IMR-90 (cell line): Measurements from ENCODE around the gene FAM193A. TPM values are rescaled to one million over a fixed set of nuclear protein-coding genes. Genes with fewer than 3 reads are reported as not detected.

Source experiments
- ATAC-seq: fragments of 200-7000 bp; cut with Tn5 transposase; 2 replicates; pipeline ENCODE4 v1.9.1; 2020; ENCODE audit warnings: low read depth, mild to moderate bottlenecking, moderate library complexity
- BruUV-seq: library from RNA; stranded (reverse); fragments of 400-500 nt; replicated peaks from 2 replicates; lab custom pipeline; 2021; lab: Mats Ljungman, UMichigan
- CTCF ChIA-PET: fragments of 300-600 bp; formaldehyde crosslinking; extraction: SDS; loops from one replicate; lab custom pipeline; 2021; ENCODE audit warnings: antibody characterized with exemption; lab: Yijun Ruan, JAX
- POLR2A ChIA-PET: fragments of 300-600 bp; sonication (Branson Sonifier 250); formaldehyde crosslinking; loops from one replicate; lab custom pipeline; 2022; ENCODE audit warnings: antibody characterized with exemption; ENCODE audit not compliant: unreplicated experiment; lab: Charles Lee
- DNase-seq: peaks from one replicate; pipeline ENCODE4 v3.0.0; 2013
- H2AFZ ChIP-seq: replicated peaks from 2 replicates; pipeline ENCODE3; 2013; ENCODE audit warnings: low read length, mild to moderate bottlenecking; ENCODE audit not compliant: poor library complexity
- H2AK5ac ChIP-seq: 2 replicates; pipeline ENCODE4 v1.6.1; 2013; ENCODE audit warnings: low read depth, low read length, inconsistent platforms
- H2AK9ac ChIP-seq: replicated peaks from 2 replicates; pipeline ENCODE3; 2013; ENCODE audit warnings: mild to moderate bottlenecking, low read depth, low read length, moderate library complexity; ENCODE audit not compliant: poor library complexity
- H2BK120ac ChIP-seq: 2 replicates; pipeline ENCODE4 v1.6.1; 2013; ENCODE audit warnings: low read depth, low read length, inconsistent platforms
- H2BK15ac ChIP-seq: 3 replicates; pipeline ENCODE4 v1.6.1; 2013; ENCODE audit warnings: low read depth, low read length, inconsistent platforms
- H2BK20ac ChIP-seq: 2 replicates; pipeline ENCODE4 v1.6.1; 2013; ENCODE audit warnings: low read depth, mild to moderate bottlenecking, inconsistent platforms, low read length, moderate library complexity
- H2BK5ac ChIP-seq: 2 replicates; pipeline ENCODE4 v1.6.1; 2013; ENCODE audit warnings: mild to moderate bottlenecking, low read depth, low read length, inconsistent platforms; ENCODE audit not compliant: poor library complexity, severe bottlenecking
- H3K14ac ChIP-seq: replicated peaks from 2 replicates; pipeline ENCODE4 v1.6.1; 2013; ENCODE audit warnings: low read depth, low read length, inconsistent platforms
- H3K18ac ChIP-seq: 2 replicates; pipeline ENCODE4 v1.6.1; 2013; ENCODE audit warnings: low read depth, low read length, control low read depth
- H3K23ac ChIP-seq: 2 replicates; pipeline ENCODE4 v1.6.1; 2013; ENCODE audit warnings: low read depth, low read length, inconsistent platforms
- H3K27ac ChIP-seq: 2 replicates; pipeline ENCODE4 v1.5.1; 2013; ENCODE audit warnings: mild to moderate bottlenecking, control low read depth, low read length; ENCODE audit not compliant: insufficient read depth
- H3K27me3 ChIP-seq: 2 replicates; pipeline ENCODE4 v1.6.1; 2013; ENCODE audit warnings: low read length; ENCODE audit not compliant: control insufficient read depth, insufficient read depth
- H3K36me3 ChIP-seq: 2 replicates; pipeline ENCODE4 v1.6.1; 2013; ENCODE audit warnings: low read length, mixed read lengths; ENCODE audit not compliant: control insufficient read depth, insufficient read depth
- H3K4ac ChIP-seq: 2 replicates; pipeline ENCODE4 v1.6.1; 2013; ENCODE audit warnings: low read depth, low read length, inconsistent platforms
- H3K4me1 ChIP-seq: 2 replicates; pipeline ENCODE4 v1.6.1; 2013; ENCODE audit warnings: low read length, mixed read lengths; ENCODE audit not compliant: control insufficient read depth, insufficient read depth
- H3K4me2 ChIP-seq: 2 replicates; pipeline ENCODE4 v1.6.1; 2013; ENCODE audit warnings: low read depth, mild to moderate bottlenecking, control low read depth, low read length, moderate library complexity
- H3K4me3 ChIP-seq: 2 replicates; pipeline ENCODE4 v1.5.1; 2013; ENCODE audit warnings: low read depth, mild to moderate bottlenecking, control low read depth, low read length, moderate library complexity; ENCODE audit not compliant: insufficient read depth
- H3K56ac ChIP-seq: 2 replicates; pipeline ENCODE4 v1.6.1; 2013; ENCODE audit warnings: low read length, inconsistent platforms; ENCODE audit not compliant: insufficient read depth; ENCODE audit errors: extremely low read depth
- H3K79me1 ChIP-seq, 2 experiments: 2 replicates each; pipeline ENCODE4 v1.6.1; 2013; ENCODE audit warnings: low read length in 2 of 2, inconsistent platforms in 1 of 2, low read depth in 1 of 2
- H3K9ac ChIP-seq: 2 replicates; pipeline ENCODE4 v1.6.1; 2013; ENCODE audit warnings: low read depth, low read length, control low read depth
- H3K9me1 ChIP-seq: 2 replicates; pipeline ENCODE4 v1.6.1; 2013; ENCODE audit warnings: low read length, inconsistent platforms; ENCODE audit not compliant: insufficient read depth
- H3K9me3 ChIP-seq: 2 replicates; pipeline ENCODE4 v1.6.1; 2013; ENCODE audit warnings: low read length; ENCODE audit not compliant: control insufficient read depth, insufficient read depth
- H4K20me1 ChIP-seq: 2 replicates; pipeline ENCODE4 v1.6.1; 2013; ENCODE audit warnings: low read length, inconsistent platforms; ENCODE audit not compliant: insufficient read depth
- H4K5ac ChIP-seq: 2 replicates; pipeline ENCODE4 v1.6.1; 2013; ENCODE audit warnings: mild to moderate bottlenecking, low read depth, low read length, control low read depth
- H4K8ac ChIP-seq, 2 experiments: 2 replicates each; pipeline ENCODE4 v1.6.1; 2013; ENCODE audit warnings: low read depth in 2 of 2, low read length in 2 of 2, control low read depth in 1 of 2, inconsistent platforms in 1 of 2
- H4K91ac ChIP-seq: 2 replicates; pipeline ENCODE4 v1.6.1; 2013; ENCODE audit warnings: low read depth, low read length, inconsistent platforms; ENCODE audit not compliant: insufficient read depth
- CEBPB ChIP-seq: IDR thresholded peaks from 2 replicates; pipeline ENCODE4 v1.6.1; 2012; ENCODE audit warnings: low read depth, low read length, improper control_type of control experiment
- RFX5 ChIP-seq: IDR thresholded peaks from 2 replicates; pipeline ENCODE4 v1.8.0; 2012; ENCODE audit warnings: low read depth, mild to moderate bottlenecking, low read length, moderate library complexity
- WGBS, 2 experiments: methylation state at CpG; one replicate each; pipeline versions ENCODE4 v1.1.5 to v1.1.7; 2013; ENCODE audit warnings: missing lambda C conversion rate in 2 of 2; ENCODE audit not compliant: insufficient read length in 1 of 2; ENCODE audit errors: extremely low coverage in 2 of 2; 5-methylcytosine and 5-hydroxymethylcytosine counted together
- dilution Hi-C: fragments of 300-500 bp; cut with HindIII; formaldehyde crosslinking; loops from one replicate; pipeline ENCODE4 v1.14.3; 2018; ENCODE audit warnings: low sequenced_read_pairs; ENCODE audit not compliant: unreplicated experiment
- in situ Hi-C: fragments of 300-500 bp; cut with MboI; formaldehyde crosslinking; loops from 3 replicates; pipeline ENCODE4 v1.14.3; 2019; ENCODE audit warnings: low sequenced_read_pairs, inconsistent platforms, mixed read lengths
- intact Hi-C: fragments of 100-400 bp; cut with micrococcal nuclease; formaldehyde crosslinking; loops from 2 replicates; pipeline ENCODE4 v1.10.0; 2022
- polyA plus RNA-seq, 3 experiments: library from polyadenylated mRNA; depleted of rRNA; stranded (reverse); fragments of >200 nt; gene quantifications; 2 replicates each; pipeline ENCODE4 v1.2.3, GENCODE V29; 2012; ENCODE audit warnings: low replicate concordance in 1 of 3
- total RNA-seq: library from RNA; depleted of rRNA; stranded (reverse); fragments of >200 nt; gene quantifications from 2 replicates; pipeline ENCODE4 v1.2.3, GENCODE V29; 2012

The FAM193A gene
- total and polyA plus RNA-seq, 2 of the 4 experiments (the other 2 are of a cell fraction): 6.8 to 11.0 TPM

GRCh38 chr4:2583517-2583916 lies 47.1 kb downstream of the FAM193A start:
- Histone ChIP-seq H4K5ac (no peak overlapping the region), H3K23ac (peak overlapping the region; percentile 37; the same call in 1 of the 2 replicates), H2AFZ (no peak overlapping the region), H3K9ac (no peak overlapping the region), H3K4ac (no peak overlapping the region), H3K79me1 (peaks cover 22 to 81% of the 10 kb centered on the region in 2 experiments), H3K4me3 (no peak overlapping the region), H3K4me1 (peaks cover 18% of the 10 kb centered on the region), H2AK5ac (no peak overlapping the region), H2BK120ac (no peak overlapping the region), H4K20me1 (peaks cover 89% of the 10 kb centered on the region), H2BK20ac (no peak overlapping the region), H3K14ac (no peak overlapping the region; the same call in 1 of the 2 replicates), H3K36me3 (no peaks in the 10 kb centered on the region), H3K56ac (no peak overlapping the region), H2BK15ac (no peak overlapping the region), H2BK5ac (no peak overlapping the region), H4K91ac (no peak overlapping the region), H2AK9ac (no peak overlapping the region), H3K18ac (no peak overlapping the region), H3K9me1 (peaks cover 15% of the 10 kb centered on the region), H3K9me3 (no peaks in the 10 kb centered on the region), H4K8ac (no peak overlapping the region), H3K27me3 (no peaks in the 10 kb centered on the region), H3K27ac (peak overlapping the region; percentile 11; the same call in 1 of the 2 replicates), H3K4me2 (peak overlapping the region; percentile 55; the same call in 1 of the 2 replicates)
- 45% methylated on average over 3 of the region's 4 CpGs; no CpG with 5 or more reads in 1 of the 2 experiments for WGBS, 2 experiments
- BruUV-seq: no TSS peak
- DNase-seq (peak; percentile 41), ATAC-seq (peak; percentile 34)
- dilution Hi-C loops: no loop called here
- in situ Hi-C loops: no loop called here
- POLR2A ChIA-PET: no interaction called here
- intact Hi-C loops: no loop called here
- TF ChIP-seq CEBPB (peak; percentile 68), RFX5 (no peak)
- CTCF ChIA-PET: no interaction called here
